HUES48 (cell line): Measurements from ENCODE around the gene L3MBTL4.

ENCODE experiments used
- H3K27ac ChIP-seq: one replicate; pipeline ENCODE4 v1.7.0; 2013; ENCODE audit warnings: low read depth, low read length, inconsistent platforms
- H3K27me3 ChIP-seq: 2 replicates; pipeline ENCODE4 v1.6.1; 2013; ENCODE audit warnings: mild to moderate bottlenecking, low read length; ENCODE audit not compliant: control insufficient read depth, insufficient read depth
- H3K36me3 ChIP-seq: 2 replicates; pipeline ENCODE4 v1.6.1; 2013; ENCODE audit warnings: low read length; ENCODE audit not compliant: control insufficient read depth, insufficient read depth
- H3K4me1 ChIP-seq: 2 replicates; pipeline ENCODE4 v1.6.1; 2013; ENCODE audit warnings: mild to moderate bottlenecking, low read length; ENCODE audit not compliant: control insufficient read depth, insufficient read depth
- H3K4me3 ChIP-seq: 2 replicates; pipeline ENCODE4 v1.5.1; 2013; ENCODE audit warnings: mild to moderate bottlenecking, low read depth, low read length
- H3K9ac ChIP-seq: 2 replicates; pipeline ENCODE4 v1.6.1; 2013; ENCODE audit warnings: mild to moderate bottlenecking, low read depth, low read length, moderate library complexity
- H3K9me3 ChIP-seq: 2 replicates; pipeline ENCODE4 v1.6.1; 2013; ENCODE audit warnings: low read length; ENCODE audit not compliant: control insufficient read depth, insufficient read depth

The L3MBTL4 gene

DNA sequence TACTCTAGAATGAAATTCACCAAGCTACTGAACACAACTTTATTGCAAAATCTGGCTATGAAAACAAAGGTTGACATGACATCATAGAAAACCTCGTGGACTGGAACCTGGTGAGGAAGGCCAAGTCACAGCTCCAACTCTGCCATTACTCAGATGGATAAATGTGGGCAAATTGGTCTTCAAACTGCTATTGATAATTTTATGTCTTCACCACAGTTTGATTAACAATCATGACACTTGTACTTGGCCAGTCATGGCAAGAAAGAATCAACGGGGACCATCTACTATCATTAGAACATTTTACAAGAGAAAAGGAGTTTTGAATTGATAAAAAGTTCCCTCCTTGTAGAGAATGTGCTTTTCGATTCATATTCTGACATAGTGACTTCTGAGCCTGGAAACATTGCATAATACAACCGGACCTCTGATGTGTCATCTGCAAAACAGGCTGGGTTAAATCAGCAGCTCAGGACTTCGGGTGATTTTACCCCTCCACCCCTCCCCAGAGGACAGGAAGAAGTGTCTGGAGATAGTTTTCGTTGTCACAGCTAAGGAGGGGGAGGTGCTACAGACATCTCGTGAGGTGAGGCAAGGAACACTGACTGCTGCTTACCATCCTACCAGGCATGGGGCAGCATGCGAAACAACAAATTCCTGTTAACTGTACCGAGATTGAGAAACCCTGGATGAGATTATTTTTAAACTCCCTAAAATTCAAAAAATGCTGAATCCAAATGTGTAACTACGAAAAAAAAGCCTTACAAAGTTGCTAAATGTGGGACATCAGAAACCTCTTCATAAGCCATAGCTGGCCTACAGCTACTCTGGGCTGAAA, 8.4 kb downstream of the L3MBTL4 start:
- no peaks in the 10 kb centered on the region for H3K36me3 ChIP-seq
- no peaks in the 10 kb centered on the region for H3K27me3 ChIP-seq
- H3K9me3 ChIP-seq: no peaks in the 10 kb centered on the region
- no peak overlapping the region for H3K27ac ChIP-seq
- peaks cover 8% of the 10 kb centered on the region; the same call in 1 of the 2 replicates for H3K4me1 ChIP-seq
- no peak overlapping the region for H3K9ac ChIP-seq
- no peak overlapping the region for H3K4me3 ChIP-seq

DNA sequence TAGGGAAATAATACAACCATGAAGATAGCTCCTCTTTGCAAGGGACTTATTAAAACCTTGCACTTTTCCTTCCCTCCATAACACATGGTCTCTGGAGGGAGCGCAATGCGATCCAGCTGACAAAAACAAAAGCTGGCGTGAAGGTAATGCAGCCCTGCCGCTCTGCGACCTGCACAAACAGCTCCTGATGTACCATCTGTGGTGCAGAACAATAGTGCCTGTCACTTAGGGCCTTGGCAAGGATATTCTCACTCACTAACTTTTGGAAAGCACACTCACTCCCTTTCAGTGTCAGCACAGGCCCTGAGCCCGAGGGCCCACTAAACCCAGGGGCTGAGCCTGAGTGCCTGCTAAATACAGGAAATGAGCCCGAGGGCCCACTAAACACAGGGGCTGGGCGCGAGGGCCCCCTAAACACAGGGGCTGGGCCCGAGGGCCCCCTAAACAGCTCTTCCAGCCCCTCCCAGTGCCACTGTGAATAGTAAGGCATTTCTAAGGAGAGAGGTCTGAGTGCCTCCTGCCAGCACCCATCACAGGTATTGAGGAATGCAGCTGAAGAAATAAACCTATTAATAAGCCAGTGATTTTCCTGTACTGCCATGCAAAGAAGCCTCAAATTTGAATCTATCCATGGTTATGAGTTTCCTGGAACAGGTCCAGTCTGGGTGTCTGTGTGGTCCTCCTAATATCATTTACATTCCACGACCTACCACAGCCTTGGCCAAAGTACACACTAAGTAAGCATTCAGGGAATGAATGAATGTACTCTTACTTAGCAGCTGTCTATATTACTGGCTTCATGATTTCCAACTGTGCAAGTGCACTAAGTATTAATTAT, 9.3 kb downstream of the L3MBTL4 start:
- no peak overlapping the region for H3K4me3 ChIP-seq
- H3K27ac ChIP-seq: no peak overlapping the region
- peaks cover 8% of the 10 kb centered on the region; the same call in 1 of the 2 replicates for H3K4me1 ChIP-seq

DNA sequence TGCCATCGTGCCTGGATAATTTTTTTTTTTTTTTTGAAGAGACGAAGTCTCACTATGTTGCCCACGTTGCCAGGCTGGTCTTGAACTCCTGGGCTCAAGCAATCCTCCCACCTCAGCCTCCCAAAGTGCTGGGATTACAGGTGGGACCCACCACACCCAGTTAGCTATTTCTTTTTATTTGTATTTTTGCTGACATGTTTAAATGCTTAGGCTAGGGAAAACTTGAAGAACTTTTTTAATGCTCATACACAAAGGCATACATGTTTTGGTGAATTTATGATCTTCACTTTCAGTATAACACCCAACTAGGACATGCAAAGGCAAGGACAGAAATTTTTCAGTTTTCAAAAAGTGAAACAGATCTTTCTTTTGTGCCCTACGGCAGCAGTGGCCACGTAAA, 9.9 kb downstream of the L3MBTL4 start:
- Histone ChIP-seq H3K4me3 (no peak overlapping the region), H3K27me3 (no peaks in the 10 kb centered on the region), H3K27ac (no peak overlapping the region), H3K9me3 (no peaks in the 10 kb centered on the region), H3K36me3 (no peaks in the 10 kb centered on the region), H3K4me1 (peaks cover 8% of the 10 kb centered on the region; the same call in 1 of the 2 replicates), H3K9ac (no peak overlapping the region)

More for the DNA sequence above, 9.3 kb downstream of the L3MBTL4 start:
- H3K36me3 ChIP-seq: no peaks in the 10 kb centered on the region
- no peaks in the 10 kb centered on the region for H3K9me3 ChIP-seq
- no peaks in the 10 kb centered on the region for H3K27me3 ChIP-seq
- H3K9ac ChIP-seq: no peak overlapping the region

DNA sequence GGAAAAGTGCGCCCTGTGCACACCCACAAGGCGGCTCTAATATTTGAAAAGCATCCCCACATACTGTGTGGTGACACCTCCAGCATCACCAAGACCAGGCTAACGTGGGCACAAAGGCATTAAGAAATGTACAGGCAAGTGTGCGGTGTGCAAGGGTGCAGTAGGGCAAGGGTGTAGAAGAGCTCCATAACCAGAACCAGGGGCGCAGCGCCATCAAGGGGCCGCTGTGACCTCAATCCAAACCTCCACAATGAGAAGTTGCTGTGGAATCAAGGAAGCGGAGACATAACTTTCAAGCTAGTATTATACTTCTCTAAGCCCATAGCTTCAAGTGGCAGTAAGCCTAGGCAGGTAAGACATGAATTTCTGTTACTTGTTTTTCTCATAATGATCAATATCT, 13.0 kb downstream of the L3MBTL4 start:
- Histone ChIP-seq H3K27ac (no peak overlapping the region), H3K27me3 (no peaks in the 10 kb centered on the region), H3K9me3 (no peaks in the 10 kb centered on the region), H3K4me1 (peaks cover 5% of the 10 kb centered on the region; the same call in 1 of the 2 replicates), H3K4me3 (no peak overlapping the region), H3K36me3 (no peaks in the 10 kb centered on the region), H3K9ac (no peak overlapping the region)

DNA sequence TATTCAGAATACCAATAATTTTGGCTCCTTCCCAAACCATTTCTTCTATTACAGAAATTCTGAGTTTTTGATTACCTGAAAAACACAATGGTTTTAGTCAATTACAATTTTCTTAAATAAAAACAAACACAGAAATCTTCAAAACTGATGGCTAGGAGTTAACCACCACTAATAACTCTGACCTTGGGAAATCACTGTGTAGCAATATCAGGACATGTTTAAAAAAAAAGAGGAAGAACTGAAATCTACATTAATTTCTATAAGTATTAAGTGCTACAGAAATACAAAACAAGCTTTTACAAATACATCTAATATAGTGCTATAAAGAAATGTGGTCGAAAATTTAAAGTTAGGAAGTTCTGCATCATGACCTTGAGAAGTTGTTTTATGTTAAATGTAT, 14.9 kb downstream of the L3MBTL4 start:
- Histone ChIP-seq H3K4me1 (no peaks in the 10 kb centered on the region), H3K4me3 (no peak overlapping the region), H3K36me3 (no peaks in the 10 kb centered on the region), H3K27ac (no peak overlapping the region), H3K9me3 (no peaks in the 10 kb centered on the region), H3K9ac (no peak overlapping the region), H3K27me3 (no peaks in the 10 kb centered on the region)

DNA sequence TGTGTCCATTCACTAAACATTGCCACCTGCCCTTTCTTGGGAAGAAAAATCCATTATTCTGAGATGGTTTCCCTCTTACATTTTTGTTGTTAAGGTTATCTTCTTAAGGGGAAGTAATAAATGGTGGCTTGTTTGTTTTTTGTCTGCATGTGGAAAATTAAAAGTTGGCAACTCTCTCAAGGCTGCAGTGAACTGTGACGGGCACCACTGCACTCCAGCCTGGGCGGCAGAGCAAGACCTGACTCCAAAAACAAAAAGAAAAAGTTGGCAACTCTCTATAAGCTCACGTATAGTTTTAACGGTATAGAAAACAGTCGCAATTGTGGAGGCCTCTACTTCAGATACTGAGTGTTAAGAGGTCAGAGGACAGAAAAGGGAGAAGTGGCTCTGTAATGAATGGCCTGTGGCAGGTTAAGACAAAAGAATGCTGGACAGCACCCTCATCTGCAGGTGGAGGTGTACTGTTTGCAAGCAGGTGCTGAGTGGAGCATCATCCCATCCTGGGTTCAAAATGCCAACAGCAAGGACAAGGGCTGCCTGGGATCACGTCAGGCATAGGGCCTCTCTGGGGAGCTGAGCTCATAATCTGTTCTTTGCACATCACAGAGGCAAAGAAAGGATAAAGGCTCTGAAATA, 16.7 kb downstream of the L3MBTL4 start:
- H3K36me3 ChIP-seq: no peaks in the 10 kb centered on the region
- no peaks in the 10 kb centered on the region for H3K27me3 ChIP-seq
- no peak overlapping the region for H3K27ac ChIP-seq
- H3K4me3 ChIP-seq: no peak overlapping the region
- H3K9me3 ChIP-seq: no peaks in the 10 kb centered on the region
- no peaks in the 10 kb centered on the region for H3K4me1 ChIP-seq
- H3K9ac ChIP-seq: no peak overlapping the region

DNA sequence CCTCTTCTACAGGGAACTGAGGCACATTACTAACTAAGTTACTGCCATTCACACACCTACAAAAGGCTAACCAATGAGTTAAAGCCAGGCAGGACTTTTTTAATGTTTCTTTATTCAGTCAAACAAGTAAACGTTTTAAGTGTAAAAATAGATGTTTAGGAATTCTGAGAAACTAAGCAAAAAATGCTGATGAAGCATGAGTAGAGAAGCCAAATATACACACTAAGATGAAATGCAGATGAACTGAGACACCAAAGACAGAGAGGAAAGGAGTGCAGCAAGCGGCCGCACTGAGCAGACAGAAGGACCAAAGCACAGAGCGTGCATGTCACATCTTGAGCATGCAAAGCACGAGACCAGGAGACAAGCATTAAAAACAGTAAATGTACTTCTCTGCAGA, 17.9 kb downstream of the L3MBTL4 start:
- no peaks in the 10 kb centered on the region for H3K27me3 ChIP-seq
- H3K4me3 ChIP-seq: no peak overlapping the region
- no peak overlapping the region for H3K9ac ChIP-seq
- H3K36me3 ChIP-seq: no peaks in the 10 kb centered on the region
- H3K9me3 ChIP-seq: no peaks in the 10 kb centered on the region
- H3K27ac ChIP-seq: no peak overlapping the region
- H3K4me1 ChIP-seq: no peaks in the 10 kb centered on the region

DNA sequence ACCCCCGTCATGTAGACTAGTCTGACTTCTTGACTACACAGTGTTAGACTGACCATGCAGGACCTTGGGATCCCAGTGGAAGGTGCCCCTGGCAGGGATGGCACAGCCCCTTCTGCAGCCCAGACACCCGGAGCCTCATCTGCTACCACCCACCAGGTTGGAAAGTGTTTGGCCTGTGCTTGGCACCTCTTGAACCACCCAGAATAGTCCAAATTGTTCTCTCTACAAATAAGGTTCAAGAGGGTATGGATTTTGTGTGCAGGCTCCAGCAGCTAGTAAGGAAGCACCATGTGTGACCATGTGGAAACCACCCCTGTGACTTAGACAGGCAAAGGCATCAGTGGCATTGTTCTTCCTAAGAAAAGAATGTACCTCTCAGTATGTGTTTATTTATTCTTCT, 18.4 kb downstream of the L3MBTL4 start:
- no peak overlapping the region for H3K27ac ChIP-seq
- H3K9ac ChIP-seq: no peak overlapping the region
- H3K4me1 ChIP-seq: no peaks in the 10 kb centered on the region

DNA sequence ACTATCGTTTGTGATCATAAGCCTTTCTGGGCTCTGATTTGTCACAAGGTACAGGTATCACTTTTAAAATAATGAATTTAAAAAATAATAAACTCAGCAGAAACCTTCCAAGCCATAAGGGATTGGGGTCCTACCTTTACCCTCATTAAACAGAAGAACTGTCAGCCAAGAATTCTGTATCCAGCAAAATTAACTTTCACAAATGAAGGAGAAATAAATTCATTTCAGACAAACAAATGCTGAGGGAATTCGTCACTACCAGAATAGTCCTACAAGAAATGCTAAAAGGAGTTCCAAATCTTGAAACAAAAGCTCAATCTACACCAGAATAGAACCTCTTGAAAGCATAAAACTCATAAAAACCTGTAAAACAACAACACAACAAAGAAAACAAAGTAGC, 25.7 kb downstream of the L3MBTL4 start:
- Histone ChIP-seq H3K9me3 (peaks cover 14% of the 10 kb centered on the region; the same call in 1 of the 2 replicates), H3K36me3 (no peaks in the 10 kb centered on the region)

More for the DNA sequence above, 18.4 kb downstream of the L3MBTL4 start:
- Histone ChIP-seq H3K27me3 (no peaks in the 10 kb centered on the region), H3K9me3 (peaks cover 6% of the 10 kb centered on the region; the same call in 1 of the 2 replicates), H3K36me3 (no peaks in the 10 kb centered on the region), H3K4me3 (no peak overlapping the region)

DNA sequence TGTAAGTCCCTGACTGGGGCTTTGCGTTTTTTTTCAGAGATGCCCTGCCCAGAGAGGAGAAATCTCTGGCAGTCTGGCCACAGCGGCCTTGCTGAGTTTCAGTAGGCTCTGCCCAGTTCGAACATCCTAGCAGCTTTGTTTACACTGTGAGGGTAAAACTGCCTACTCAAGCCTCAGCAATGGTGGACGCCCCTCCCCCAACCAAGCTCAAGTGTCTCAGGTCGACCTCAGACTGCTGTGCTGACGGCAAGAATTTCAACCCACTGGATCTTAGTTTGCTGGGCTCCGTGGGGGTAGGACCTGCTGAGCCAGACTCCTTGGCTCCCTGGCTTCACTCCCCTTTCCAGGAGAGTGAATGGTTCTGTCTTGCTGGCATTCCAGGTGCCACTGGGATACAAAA, 31.7 kb downstream of the L3MBTL4 start:
- Histone ChIP-seq H3K36me3 (no peaks in the 10 kb centered on the region), H3K9ac (no peak overlapping the region), H3K4me3 (no peak overlapping the region), H3K27me3 (no peaks in the 10 kb centered on the region), H3K27ac (no peak overlapping the region), H3K9me3 (no peaks in the 10 kb centered on the region), H3K4me1 (peaks cover 4% of the 10 kb centered on the region; the same call in 1 of the 2 replicates)

More for the DNA sequence above, 25.7 kb downstream of the L3MBTL4 start:
- no peaks in the 10 kb centered on the region for H3K27me3 ChIP-seq
- H3K27ac ChIP-seq: no peak overlapping the region
- H3K4me3 ChIP-seq: no peak overlapping the region
- H3K4me1 ChIP-seq: no peaks in the 10 kb centered on the region
- H3K9ac ChIP-seq: no peak overlapping the region
